Measurements from ENCODE around the gene P2RY11. TPM values are rescaled to one million over a fixed set of nuclear protein-coding genes. Genes with fewer than 3 reads are reported as not detected.
A peak's percentile ranks its signal among the peaks of the same experiment; 100 is the strongest.

P2RY11 gene
- total RNA-seq, 1 donor from 2014 or later = 4.6 TPM

DNA sequence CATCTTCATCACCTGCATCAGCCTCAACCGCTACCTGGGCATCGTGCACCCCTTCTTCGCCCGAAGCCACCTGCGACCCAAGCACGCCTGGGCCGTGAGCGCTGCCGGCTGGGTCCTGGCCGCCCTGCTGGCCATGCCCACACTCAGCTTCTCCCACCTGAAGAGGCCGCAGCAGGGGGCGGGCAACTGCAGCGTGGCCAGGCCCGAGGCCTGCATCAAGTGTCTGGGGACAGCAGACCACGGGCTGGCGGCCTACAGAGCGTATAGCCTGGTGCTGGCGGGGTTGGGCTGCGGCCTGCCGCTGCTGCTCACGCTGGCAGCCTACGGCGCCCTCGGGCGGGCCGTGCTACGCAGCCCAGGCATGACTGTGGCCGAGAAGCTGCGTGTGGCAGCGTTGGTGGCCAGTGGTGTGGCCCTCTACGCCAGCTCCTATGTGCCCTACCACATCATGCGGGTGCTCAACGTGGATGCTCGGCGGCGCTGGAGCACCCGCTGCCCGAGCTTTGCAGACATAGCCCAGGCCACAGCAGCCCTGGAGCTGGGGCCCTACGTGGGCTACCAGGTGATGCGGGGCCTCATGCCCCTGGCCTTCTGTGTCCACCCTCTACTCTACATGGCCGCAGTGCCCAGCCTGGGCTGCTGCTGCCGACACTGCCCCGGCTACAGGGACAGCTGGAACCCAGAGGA, 2.6 kb downstream of the P2RY11 start:
- DNase-seq = no peak

DNA sequence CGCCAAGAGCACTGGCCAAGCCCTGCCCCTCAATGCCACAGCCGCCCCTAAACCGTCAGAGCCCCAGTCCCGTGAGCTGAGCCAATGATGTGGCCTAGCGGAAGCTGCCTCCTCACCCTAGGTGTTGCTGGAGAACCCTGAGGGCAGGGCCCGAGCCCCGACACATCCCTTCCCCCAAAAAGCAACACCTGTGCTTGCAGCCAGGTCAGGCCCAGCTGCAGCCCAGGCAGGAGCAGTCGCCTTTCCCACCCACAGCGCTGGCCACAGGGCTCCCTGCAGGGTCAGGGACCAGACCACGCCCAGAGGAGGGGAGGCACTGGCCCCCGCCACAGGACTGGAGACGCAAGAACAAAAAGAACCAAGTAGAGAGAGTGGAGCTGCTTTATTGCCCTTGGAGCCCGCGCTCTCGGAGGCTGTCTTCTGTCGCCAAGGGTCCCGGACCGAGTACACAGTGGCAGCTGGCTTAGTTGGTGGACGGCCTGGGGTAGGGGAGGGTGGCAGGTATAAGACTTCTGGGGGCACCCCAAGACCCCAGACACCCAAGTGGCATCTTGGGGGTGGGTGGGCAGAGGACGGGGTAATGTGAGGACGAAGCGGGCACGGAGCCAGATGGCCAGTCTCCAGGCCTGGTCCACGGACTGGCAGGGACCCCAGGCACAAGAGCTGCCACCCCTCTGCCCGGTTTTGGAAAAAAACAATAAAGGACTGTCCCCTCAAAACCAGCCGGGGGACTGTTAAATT, 3.3 kb downstream of the P2RY11 start:
- DNase-seq = no peak

DNA sequence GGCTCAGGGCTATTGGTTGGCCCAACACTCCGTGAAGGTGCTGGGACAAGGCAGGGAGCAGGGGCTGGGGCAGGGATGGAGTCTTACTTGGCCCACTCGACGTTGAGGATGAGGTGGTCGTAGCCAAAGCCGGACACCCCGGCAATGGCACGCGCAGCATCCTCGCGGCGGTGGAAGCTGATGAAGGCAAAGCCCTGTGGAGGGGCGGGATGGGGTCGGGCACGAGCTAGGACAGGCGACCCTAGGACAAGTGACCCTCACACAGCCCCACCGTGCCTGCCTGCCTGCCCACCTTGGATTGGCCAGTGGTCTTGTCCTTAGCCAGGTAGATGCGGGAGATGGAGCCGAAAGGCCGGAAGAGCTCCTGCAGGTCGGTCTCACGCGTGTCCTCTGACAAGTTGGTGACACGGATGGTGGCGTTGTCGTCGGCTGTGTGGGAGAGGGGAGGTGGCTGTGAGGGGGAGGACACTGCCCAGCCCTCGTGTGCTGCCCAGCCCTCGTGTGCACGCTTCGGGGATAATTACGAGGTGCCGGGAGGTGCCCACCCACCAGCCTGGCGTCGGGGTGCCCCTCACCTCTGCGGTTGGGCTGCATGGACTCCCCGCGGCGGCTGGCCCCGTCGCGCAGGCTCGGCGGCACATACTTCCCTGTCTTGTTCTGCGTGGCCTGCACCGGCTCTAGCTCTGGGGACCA, 4.0 kb downstream of the P2RY11 start:
- DNase-seq = no peak

DNA sequence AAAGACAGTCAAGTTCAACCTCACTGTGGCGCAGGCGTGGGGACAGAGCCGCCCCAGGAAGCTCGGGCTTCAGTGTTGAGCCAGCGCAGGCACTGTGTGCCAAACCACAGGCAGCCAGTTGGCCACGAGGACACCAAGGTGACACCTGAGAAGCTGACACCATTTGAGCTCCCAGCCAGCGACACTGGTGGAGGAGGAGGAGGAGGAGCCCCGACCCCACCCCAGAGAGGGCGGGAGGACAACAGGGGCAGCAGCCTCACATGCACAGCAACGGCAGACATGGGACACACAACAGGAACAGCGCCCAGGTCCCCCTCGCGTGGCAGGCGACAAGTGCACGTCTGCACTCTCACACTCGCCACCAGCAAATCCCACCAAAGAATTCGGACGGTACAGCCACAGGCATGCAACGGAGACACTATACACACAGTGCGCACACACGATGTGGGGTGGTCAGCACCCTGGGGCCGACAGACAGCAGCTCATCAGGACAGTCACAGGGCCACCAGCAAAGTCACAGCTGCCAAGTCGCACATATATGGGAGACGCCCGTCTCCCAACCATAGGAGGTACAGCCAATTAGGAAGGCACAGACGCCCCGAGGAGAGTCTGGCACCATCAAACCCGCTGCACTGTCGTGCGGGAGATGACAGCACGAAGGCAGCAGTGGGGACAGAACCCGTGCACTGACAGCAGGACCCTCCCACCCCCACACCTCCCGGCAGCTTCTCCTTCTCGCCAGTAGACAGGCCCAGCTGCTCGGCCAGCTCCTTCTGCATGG, 4.8 kb downstream of the P2RY11 start:
- no peak for DNase-seq

DNA sequence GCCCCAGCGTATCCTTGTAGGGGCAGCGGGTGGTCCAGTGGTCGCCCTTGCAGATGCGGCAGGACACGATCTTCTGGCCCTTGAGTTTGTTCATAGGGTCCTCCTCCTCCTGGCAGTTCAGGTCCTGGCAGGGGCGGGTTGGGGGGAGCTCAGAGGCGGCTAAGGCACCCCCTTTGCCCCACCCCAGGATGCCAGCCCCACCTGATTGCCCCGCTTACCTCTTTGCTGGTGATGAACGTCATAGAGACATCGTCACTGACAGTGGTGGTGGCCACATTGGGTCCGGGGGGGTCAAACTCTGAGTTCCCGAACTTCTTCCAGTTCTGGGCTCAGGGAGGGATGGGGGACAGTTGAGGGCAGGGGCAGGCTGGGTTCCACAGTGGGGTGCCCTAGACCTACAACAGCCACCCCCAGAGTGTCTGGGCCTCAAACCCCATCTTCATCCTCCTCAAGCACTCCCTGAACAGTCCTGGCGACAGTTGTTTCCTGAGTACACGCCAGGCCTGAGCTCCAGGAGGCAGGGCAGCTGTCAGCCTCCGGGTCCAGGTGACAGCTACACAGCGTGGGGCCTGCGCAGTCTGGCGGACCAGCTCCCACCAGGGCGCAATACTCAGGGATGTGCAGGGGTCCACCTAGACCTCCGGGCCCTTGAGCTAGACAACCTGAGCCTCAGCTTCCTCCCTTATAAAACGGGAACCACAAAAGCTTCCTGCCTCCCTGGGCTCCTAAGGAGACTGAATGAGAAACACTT, 5.5 kb downstream of the P2RY11 start:
- DNase-seq = no peak

DNA sequence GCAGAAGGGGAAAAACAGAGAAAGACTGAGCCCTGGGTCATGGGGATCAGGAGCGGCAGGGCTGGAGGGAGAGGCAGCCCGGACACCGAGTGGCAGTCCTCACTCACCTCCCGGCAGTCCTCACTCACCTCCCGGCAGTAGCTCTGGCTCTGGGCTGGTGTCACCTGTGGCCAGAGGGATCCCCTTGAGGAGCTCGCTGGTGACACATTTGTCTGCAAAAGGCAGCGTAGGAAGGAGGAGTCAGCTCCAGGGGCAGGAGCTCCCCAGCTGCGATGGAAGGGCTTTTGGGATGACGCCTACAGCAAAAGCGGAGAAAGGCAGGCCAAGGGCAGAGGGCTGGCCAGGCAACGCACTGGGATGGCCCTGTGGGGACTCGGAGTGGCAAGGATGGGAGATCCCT, 7.5 kb downstream of the P2RY11 start:
- no peak for DNase-seq

DNA sequence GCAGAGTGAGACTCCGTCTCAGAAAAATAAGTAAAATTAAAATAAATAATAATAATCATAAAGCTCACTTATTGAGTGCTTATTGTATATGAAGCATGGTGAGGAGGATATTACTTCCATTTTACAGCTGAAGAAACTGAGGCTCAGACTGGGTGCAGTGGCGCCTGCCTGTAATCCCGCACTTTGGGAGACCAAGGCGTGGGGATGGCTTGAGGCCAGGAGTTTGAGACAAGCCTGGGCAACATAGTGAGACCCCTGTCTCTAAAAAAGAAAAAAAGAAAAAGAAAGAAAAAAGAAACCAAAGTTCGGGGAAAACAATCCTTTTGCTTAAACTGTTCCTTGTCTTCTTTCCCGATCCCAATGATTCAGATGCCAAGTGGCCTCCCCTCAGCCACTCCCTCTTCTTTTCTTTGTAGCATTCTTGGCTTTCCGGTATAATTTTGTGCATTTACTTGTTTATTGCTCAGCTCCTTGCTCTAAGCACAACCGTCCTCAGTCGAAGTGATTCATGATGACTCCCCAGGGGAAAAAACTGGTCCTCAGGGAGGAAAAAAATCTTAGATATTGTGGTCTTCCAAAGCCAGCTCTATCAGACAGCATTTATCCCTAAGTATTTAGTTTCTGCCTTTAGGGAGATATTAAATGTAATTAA, 9.2 kb downstream of the P2RY11 start:
- peak; percentile 46 for DNase-seq

DNA sequence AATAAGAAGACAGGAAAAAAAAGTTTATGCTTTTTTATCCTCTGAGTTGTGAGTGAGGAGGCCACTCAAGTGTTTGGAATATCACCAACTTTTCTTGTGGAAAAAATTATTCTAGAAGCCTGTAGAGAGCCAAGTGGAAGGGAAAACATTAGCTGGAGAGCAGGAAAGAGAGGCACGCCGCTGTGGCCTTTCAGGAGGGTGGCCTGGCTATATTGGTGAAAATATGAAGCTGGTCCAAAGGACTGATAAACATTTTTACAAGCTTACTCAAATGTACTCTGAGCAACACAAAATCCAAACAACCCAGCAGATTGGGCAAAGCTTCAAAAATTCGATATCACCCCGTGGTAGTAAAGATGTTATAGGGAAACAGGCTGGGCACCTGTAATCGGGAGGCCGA, 10.6 kb downstream of the P2RY11 start:
- DNase-seq = no peak

DNA sequence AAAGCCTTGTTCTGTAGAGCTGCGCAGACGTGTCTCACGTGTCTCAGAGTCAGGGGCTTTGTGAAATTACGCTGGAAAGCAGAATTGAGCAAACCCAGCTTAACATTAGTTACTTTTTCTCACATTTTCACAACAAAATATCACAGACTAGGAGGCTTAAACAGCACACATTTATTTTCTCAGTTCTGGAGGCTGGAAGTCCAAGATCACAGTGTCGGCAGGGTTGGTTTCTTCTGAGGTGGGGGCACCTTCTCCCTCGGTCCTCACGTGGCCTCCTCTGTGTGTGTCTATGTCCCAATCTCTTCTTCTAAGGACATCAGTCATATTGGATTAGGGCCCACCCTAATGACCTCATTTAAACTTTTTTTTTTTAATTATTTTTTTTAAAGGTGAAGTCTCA, 12.9 kb downstream of the P2RY11 start:
- no peak for DNase-seq

DNA sequence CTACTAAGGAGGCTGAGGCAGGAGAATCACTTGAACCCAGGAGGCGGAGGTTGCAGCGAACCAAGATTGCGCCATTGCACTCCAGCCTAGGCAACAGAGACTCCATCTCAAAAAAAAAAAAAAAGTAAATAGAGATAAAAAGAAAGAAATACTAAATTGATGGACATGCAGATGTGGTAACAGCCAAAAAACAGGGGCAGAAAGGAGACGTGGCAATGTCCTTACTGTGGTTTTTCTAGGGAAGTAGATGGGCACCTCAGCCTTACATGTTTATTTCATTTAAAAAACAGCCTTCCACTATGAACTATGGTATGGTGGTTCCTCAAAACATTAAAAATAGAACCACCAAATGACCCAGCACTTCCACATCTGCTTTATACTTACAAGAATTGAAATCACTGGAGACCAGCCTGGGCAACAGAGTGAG, 14.7 kb downstream of the P2RY11 start:
- no peak for DNase-seq

DNA sequence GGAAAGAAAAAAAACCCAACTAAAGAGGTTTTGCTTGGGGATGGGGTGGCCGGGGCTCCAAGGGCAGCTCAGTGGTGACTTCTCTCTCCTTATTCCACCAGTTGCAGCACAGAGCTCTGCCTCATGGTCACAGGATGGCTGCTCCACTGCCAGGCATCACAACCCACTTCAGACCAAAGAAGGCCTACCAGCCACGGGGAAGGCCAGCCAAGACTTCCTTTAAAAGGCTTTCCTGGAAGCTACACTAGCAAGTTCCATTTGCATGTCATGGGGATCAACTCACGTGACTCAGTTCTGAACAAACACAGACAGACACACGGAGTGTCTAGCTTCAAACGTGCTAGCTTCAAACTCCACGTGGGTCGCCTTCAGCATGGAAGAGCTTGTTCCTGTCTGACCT, 21.4 kb downstream of the P2RY11 start:
- DNase-seq = no peak

DNA sequence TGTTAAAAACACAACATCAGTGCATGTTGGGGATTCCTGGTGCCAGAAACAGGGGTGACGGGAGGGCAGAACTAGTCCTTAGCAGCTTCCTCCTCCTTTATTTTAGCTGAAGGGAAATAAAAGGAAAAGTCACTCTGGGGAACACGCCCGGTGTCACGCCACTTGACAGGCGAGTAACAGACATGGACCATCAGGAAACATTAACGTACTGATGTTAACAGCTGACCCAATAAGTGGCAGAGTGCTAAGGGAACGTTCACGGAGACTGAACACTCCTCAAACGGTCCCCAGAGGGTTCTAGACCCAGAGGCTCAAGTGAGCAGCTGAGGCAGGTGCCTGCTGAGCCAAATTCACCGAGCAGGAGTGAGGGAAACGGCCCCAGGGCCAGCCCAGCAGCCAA, 22.1 kb downstream of the P2RY11 start:
- DNase-seq = no peak

DNA sequence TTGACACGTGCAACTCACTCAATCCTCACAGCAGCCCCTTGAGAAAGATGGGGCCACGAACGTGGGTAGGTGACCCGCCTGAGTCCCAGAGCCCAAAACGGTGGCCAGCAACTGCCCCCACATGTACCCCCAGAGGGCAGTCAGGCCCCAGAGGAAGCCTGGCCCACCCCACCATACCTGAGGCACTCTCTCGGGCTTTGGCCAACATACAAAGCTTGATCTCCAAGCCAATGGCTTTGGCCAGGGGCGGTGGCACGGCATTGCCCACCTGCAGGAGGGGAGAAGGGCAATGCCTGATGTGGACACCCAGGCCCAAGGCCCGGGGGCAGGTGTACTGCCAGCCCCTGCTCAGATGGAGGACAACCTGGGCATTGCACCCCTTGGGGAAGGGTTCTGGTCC, 22.5 kb downstream of the P2RY11 start:
- DNase-seq = no peak

DNA sequence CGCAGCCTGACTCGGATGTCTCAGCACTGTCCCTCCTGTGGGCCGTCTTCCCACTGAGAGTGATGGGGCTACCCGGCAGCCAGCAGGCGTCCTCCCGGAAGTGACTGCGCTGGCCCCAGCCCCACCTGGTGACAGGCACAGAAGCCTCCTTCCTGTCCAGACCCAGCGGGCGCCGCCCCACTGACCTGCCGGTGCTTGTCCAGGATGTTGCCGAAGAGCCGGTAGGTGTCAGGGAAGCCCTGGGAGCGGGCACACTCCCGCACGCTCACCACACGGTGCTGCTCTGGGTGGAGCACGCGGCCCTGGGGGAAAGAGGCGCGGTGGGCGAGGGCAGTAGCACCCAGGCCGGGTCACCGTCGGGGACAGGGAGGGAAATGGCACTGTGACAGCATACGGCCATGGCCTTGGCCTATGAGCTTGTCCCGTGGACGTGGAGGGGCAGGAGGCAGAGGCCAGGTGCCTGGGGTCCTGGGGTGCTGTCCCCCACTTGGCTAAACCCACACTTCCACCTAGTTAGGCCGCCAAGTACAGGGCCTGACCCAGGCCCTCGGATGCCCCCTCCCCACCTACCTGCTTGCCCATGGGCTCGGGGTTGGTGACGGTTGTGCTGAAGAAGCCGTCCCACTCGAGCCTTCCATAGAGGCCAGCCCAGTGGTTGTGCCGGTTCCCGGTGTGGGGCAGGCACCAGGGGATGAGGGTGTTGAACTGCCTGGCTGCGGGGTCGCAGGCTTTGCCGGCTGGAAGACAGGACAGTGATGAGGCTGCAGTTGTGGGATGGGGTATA, 24.2 kb downstream of the P2RY11 start:
- no peak for DNase-seq

DNA sequence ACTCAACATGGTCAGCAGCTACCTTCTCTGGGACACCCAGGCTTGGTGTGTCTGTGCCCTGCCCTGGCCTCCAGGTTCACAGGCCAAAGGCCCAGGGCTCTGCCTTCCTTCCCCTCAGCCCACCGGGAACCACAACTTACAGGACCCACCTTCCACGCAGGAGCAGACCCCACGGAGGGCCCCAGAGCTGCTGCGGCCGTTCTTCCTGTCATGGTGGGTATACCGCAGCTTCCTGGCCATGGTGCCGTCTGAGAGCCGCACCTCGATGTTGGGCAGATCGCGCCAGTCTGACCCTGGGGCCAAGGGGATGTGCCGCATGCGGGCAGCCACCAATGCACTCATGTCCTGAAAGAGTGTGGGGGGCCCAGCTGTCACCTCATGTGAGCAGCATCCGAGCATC, 25.4 kb downstream of the P2RY11 start:
- no peak for DNase-seq

DNA sequence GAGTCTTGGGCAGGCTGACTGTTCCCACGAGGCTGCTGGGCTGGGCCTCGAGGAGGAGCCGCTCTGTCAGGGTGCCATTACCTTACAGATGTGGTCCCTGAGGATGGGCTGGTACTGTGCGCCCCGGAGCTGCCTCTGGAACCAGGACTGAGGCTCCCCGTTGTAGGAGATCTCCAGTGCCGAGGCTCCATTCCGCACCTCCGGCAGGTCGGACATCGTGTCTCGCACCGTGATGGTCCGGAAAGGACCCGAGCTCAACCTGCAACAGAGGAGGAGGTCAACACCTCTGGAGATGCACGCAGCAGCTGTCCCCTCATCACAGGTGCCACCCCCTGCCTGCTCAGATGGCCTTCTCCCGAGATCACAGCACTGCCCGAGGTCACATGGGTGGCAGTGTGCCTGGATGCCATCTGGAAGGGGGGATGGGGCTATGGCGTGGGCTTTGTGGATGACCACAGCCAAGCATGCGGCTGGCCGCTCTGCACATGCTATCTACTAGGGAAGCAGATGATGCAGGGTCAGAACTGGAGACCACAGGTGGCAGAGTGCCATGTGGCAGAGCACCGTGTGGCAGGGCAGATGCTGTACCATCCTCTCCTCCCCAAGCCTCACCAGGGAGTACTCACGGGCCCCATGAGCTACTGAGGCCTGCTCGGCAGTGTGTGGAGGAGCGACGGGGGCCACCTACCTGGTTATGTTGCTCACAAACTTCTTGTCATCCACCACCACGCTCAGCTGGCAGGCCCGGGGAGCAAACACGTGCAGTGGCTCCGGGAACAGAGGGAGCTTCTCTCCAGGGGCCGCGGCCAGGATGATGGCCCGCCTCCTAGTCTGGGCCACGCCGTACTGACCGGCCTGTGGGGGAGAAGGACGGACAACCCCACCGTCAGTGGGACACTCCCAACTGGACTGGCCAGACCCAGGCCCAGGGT, 26.5 kb downstream of the P2RY11 start:
- no peak for DNase-seq

DNA sequence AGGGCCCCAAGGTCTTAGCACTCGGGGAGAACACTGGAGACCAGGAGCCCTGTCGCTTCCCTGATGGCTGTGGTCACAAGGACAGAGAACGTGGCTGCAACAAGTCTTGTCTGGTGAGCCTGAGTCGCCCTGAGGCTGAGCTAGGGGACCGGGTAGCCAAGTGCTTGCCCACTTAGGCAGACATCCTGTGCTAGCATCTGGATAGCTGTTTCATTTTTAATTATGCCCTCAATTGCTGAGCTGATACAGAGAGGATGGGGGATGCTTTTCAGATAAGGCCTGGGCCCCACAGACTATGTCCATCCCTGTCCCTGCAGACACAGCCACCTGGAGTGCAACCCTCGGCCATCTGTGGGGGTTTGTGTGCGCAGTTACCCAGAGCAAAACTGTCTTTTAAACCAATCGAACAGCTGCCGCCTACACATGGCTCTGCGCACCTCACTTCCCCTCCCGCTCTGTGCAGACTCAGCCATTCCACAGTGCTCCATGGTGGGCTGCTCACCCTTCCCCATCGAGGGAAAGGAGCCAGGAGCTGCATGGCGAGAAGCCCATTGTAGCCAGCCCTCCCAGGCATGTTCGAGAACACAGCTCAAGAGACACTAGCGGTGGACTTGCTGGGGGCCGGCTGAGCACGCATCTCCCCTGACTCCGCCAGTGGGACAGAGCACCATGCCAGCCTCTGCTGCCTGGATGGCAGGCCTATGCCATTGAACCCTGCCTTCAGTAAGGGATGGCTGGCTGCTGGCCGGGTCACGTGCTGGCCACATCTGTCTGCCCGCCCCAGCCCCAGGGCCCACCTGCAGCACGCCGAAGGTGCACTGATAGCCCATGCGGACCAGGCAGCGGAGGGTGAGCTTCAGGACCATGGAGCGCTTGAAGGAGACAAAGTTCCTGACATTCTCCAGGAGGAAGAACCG, 27.6 kb downstream of the P2RY11 start:
- DNase-seq = no peak

DNA sequence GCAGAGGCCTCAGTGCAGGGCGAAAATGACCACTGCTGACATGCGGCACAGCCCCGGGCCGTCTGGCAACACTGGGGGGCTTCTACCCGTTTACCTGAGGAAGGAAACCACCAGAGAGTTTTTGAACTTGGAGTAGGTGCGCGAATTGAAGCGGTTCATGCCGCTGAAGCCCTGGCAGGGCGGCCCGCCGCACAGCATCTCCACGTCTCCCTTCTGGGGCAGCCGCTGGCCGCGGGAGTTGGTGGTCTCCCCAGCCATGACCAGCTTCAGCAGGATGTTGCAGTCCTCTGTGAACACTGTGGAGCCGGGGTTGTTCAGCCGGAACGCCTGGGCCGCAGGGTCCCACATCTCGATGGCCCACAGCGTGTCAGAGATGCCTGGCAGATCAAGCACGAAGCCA, 28.5 kb downstream of the P2RY11 start:
- no peak for DNase-seq

DNA sequence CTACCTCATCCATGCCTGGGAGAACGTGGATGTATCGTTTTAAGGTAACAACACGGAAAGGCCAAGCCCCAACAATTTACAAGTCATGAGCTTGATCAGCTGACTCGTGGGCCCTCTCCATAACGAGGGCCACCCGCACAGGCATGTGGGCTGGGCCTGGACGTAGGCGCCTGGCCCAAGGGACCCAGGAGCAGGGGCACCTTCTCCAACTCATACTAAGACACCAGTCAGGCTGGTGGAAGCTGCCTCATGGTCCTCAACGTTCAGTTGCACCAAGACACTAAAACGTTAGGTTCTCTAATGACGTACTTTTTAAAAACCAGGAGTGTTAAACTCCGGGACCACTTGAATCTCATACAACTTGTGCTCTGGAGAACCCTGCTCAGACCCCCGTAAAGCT, 30.0 kb downstream of the P2RY11 start:
- no peak for DNase-seq
